GM13976 (cell line): Measurements from ENCODE around the gene SNX19.

Experiments used
- DNase-seq: peaks from one replicate; pipeline ENCODE4 v3.0.0; 2012; ENCODE audit warnings: low spot score
- CTCF ChIP-seq: IDR thresholded peaks from 2 replicates; pipeline ENCODE4 v1.5.1; 2012; ENCODE audit warnings: borderline replicate concordance, mild to moderate bottlenecking; ENCODE audit not compliant: insufficient read depth; ENCODE audit errors: extremely low read depth, missing control alignments, control extremely low read depth
- in situ Hi-C: fragments of 300-500 bp; cut with MboI; formaldehyde crosslinking; loops from one replicate; pipeline ENCODE4 v1.12.0; 2022; ENCODE audit warnings: low sequenced_read_pairs, mixed read lengths, inconsistent platforms; ENCODE audit not compliant: unreplicated experiment

SNX19 gene

DNA sequence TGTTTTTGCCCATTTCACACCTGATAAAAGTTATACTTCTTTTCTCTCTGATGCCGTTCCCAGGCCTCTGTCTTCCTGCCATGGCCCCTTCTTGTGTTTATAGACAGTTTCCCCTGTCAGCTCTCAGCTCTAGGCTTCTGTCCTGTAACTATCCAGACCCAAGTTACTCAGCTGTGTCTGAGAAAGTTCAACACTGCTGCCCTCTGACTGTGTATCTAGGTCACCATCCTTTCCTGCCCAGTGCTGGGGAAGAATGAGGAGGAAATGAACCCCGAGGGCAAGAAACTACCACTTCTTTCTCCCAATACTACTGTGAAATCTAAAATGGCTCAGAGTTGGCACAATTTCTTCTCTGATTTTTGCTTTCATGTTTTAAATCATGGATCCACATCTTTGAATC is 29.6 kb downstream of the SNX19 start:
- in situ Hi-C loops: no loop called here
- no peak for TF ChIP-seq CTCF
- DNase-seq: no peak

- in situ Hi-C loops: no loop called here
- no peak for TF ChIP-seq CTCF
- no peak for DNase-seq
Observed at GRCh38 chr11:130882138-130882551, 34.1 kb downstream of the SNX19 start.

DNA sequence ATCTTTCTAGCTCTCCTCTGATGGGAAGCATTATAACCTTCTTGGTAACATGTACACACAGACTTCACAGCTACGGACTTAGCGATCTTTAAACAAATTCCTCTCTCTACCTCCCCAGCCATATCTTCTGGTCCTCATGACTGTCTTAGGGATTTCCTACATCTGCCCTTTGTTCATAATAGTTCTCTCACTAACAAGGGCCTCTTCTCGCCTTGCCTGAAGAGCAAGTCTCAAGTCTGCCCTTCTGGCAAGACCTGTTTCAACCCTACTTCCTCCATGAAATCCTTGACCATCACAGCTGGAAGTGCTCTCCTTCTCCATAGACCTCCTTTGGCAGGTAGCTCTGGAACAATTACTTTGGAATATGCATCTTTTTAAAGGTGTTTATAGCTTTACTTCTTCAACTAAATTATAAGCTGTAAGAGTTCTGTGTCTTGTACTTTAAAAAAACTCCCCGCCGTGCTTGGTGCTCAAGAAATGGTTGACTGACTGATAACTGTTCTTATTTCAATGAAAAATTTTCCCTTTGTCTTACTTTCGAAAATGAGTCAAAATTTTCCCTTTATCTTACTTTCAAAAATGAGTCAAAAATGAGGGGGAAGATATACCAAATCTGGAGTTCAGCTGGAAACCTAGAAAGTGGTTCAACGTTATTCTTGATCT is 34.7 kb downstream of the SNX19 start:
- TF ChIP-seq CTCF: no peak
- DNase-seq: no peak
- in situ Hi-C loops: no loop called here

GRCh38 chr11:130879836-130880235 is 36.4 kb downstream of the SNX19 start:
- TF ChIP-seq CTCF: no peak
- in situ Hi-C loops: no loop called here
- no peak for DNase-seq

DNA sequence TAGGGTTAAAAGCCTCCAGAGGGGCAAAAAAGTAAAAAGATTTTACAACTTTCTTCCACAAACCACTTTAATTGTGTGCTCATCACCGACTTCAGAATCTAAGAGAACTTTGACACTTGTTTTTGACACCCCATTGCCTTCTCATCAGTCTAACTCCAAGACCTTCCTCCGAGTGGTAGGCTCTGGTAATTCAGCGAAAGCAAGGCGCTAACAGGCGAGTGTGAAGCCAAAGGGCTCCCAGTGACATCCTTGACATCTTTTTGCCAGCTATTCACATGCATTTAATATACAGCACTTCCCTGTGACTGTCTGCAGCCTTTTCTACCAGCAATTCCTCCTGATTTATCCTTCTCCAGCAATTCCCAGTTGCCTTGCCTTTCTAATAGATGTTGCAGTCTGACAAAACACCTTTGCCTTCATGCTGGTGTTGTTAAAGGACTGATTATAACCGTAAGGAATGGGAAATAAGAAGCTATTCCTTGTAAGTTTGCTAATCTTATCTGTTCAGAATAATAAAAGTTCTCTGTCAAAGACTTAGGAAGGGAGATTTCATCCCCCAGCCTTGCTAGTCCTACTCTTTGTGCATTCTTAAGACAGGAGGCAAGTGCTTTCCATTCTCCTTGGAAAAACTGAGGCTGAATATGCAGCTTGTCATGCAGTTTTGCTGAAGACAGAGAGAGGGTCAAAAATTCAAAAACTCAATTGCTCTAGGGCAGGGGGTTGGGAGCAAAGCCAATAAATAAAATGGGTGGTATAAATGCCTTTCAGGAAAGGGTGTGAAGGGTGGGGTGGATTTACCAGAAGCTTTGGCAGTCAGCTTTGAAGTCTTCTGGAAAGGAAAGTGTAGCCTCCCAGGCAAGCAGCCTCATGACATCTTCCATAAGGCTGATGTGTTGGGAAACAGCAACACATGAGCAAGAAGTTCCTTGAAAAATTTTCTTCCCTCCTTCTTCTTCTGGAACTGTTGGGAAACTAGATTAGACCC is 39.1 kb downstream of the SNX19 start:
- TF ChIP-seq CTCF: no peak
- in situ Hi-C loops: no loop called here
- DNase-seq: no peak

- no peak for TF ChIP-seq CTCF
- in situ Hi-C loops: no loop called here
Observed at GRCh38 chr11:130876100-130876499, 40.2 kb downstream of the SNX19 start.

More at GRCh38 chr11:130876100-130876499, 40.2 kb downstream of the SNX19 start:
- DNase-seq: no peak
